Suprapubic skin (tissue), 4 donors: ENCODE measurements around the gene PAFAH2.

Source experiments
- EP300 ChIP-seq: sonication (generic); formaldehyde crosslinking; IDR thresholded peaks from one replicate; pipeline ENCODE4 v1.6.1; 2017; ENCODE audit warnings: antibody characterized with exemption
- POLR2A ChIP-seq, 2 donors: fragments of 450-650 bp; IDR thresholded peaks; one replicate each; pipeline ENCODE4 v1.6.1; 2017; ENCODE audit warnings: antibody characterized with exemption in 2 of 2, mild to moderate bottlenecking in 2 of 2, moderate library complexity in 2 of 2
- POLR2AphosphoS5 ChIP-seq, 3 donors: sonication (generic); formaldehyde crosslinking; IDR thresholded peaks; one replicate each; pipeline ENCODE4 v1.6.1; 2017; ENCODE audit warnings: antibody characterized with exemption in 3 of 3
- TF ChIP-seq, protein P1 (sequence below), 2 donors: fragments of 200-600 bp in 1 of 2; fragments of 450-650 bp in 1 of 2; sonication (generic) in 1 of 2; IDR thresholded peaks; one replicate each; pipeline ENCODE4 v1.5.1; 2016 to 2019; ENCODE audit warnings: antibody characterized with exemption in 2 of 2, mild to moderate bottlenecking in 1 of 2, moderate library complexity in 1 of 2

DNA sequence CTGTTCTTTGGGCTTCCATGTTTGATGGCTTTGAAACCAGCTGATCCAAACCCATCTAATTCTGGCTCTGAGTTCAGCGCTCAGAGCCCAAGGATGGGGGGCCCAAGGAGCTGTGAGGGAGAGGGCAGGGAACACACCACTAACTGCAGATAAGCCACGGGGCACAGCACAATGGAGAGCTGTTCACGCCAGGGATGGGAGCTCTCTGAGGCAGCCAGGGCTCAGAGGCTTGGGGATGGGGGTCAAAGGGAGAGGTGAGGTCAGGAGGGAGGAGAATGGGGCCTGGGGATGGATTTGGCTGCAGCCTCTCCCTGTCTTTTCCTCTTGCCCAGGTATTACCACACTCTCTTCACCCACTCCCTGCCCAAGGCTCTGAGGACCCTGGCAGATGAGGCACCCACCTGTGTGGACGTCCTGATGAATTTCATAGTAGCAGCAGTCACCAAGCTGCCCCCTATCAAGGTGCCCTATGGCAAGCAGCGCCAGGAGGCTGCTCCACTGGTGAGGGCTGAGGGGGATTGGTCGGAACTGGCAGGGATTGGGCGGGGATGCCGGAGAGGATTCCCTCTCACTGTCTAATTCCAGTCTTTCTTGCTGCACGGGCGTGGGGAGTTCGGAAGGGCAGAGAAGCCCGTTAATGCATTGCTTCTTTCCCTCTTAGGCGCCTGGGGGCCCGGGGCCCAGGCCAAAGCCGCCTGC lies 36.8 kb upstream of the PAFAH2 start:
- TF ChIP-seq, protein P1, sequence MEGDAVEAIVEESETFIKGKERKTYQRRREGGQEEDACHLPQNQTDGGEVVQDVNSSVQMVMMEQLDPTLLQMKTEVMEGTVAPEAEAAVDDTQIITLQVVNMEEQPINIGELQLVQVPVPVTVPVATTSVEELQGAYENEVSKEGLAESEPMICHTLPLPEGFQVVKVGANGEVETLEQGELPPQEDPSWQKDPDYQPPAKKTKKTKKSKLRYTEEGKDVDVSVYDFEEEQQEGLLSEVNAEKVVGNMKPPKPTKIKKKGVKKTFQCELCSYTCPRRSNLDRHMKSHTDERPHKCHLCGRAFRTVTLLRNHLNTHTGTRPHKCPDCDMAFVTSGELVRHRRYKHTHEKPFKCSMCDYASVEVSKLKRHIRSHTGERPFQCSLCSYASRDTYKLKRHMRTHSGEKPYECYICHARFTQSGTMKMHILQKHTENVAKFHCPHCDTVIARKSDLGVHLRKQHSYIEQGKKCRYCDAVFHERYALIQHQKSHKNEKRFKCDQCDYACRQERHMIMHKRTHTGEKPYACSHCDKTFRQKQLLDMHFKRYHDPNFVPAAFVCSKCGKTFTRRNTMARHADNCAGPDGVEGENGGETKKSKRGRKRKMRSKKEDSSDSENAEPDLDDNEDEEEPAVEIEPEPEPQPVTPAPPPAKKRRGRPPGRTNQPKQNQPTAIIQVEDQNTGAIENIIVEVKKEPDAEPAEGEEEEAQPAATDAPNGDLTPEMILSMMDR (IDR thresholded peaks at IDR 0.05) = no peak
- TF ChIP-seq EP300 (no peak), POLR2AphosphoS5 (IDR thresholded peaks at IDR 0.05) (no peak), POLR2A (IDR thresholded peaks at IDR 0.05) (no peak)
